A172 (cell line): ENCODE results near the gene TLR3. TPM values are rescaled to one million over a fixed set of nuclear protein-coding genes. Genes with fewer than 3 reads are reported as not detected.
"Not testable (repeated sequence)": the region's sequence is repeated elsewhere in the genome, so short reads cannot be mapped to it uniquely, and the experiment has no call there.

Source experiments
- DNase-seq: peaks from one replicate; pipeline ENCODE4 v3.0.0-alpha.2; 2015; ENCODE audit warnings: low spot score
- total RNA-seq: library from RNA; depleted of rRNA; stranded (reverse); fragments of >200 nt; shearing (Covaris generic); gene quantifications from 2 replicates; pipeline ENCODE4 v1.2.3, GENCODE V29; 2014; rRNA removed

The TLR3 gene
- 4.0 and 4.4 TPM in 2 replicates for total RNA-seq

DNA sequence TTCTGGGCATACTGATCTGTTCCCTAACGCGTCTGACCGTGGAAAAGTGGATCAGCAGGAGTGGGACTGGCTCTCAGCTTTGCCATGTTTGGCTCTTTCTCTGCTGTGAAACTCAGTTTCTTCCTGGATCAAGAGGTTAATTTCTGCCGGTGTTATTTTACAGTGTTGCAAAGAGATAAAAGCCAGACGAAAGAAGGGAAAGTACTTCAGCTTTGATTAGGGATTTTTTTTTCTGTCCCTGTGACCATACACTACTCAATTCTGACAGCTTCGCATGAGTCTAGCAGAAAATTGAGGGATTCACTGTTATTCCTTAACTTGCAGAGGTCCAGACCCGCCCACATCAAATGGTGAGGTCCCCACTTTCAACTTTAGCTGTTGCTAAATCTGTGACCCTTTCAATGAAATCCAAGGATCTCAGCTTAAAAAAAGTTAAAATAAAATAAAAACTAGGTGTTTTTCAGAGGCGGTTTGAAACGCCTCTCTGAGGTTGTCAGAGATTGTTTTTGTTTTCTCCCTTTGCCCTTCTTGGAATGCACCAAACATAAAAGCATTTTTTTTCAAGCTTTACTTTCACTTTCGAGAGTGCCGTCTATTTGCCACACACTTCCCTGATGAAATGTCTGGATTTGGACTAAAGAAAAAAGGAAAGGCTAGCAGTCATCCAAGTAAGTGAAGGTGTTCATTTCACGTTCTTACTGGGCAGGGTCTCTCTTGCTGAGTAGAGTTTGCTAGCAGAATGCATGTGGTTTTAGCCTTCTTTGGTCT, at the start of gene TLR3:
Gene TLR3 (plus strand): TSS at position 576 of the 768 bp plus-strand sequence. CDS start 7,464 bp downstream, outside the sequence.
- peak; percentile 13 for DNase-seq

GRCh38 chr4:186019269-186019668, 49.7 kb upstream of the TLR3 start:
- DNase-seq: no peak

DNA sequence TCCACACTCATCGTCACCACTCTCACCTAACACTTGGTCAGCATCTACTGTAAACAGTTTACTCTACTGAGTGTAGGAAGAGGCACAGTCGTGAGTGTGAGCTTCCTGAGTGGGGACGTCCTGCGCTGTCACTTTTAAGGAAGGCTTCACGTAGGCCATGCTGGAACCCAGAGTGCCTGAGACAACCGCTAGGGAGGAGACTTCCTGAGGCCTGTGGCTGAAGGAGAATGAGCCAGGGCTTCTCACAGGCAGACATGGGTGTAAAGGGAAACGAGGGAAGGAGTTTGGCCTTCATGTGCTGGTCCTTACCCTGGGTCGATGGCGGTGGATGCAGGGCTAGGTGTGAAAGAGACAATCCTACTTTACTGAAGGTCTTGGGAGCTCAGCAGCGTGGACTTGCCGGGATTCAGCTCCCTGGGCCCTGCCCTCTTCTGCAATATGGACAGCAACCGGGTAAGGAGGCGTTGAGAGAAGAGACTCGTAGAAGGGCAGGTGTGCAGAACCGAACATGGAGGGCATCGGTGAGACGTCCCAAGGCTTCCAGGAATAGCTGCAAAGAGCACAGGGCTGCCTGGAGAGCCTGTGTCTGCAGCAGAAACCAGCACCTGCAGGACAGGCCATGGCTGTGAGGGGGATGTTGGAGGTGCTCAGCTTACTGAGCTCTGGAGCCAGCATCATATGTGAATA, 48.7 kb upstream of the TLR3 start:
- no peak for DNase-seq

- DNase-seq: no peak
Observed at GRCh38 chr4:186020793-186021407, 48.1 kb upstream of the TLR3 start.

GRCh38 chr4:186021461-186022167, 47.3 kb upstream of the TLR3 start:
- no peak for DNase-seq

DNA sequence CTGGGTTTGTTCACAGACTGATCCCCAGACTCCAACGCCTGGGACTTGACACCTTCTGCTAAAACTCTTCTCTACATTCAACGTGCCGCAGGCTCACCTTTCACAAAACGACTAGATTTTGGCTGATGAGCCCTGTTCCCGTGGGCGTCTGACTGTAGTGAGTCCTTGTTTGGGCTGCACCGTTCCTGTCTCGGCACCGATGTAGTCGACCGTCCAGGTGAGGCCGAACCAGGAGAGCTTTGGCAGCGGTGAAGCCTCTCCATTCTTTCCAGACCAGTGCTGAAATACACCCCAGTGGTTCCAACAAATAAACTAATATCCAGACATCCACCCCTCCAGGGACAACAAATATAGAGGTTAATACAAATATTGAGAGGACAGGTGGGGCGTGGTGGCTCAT, 45.0 kb upstream of the TLR3 start:
- no peak for DNase-seq

- DNase-seq: no peak
Observed at GRCh38 chr4:186024637-186025407, 44.1 kb upstream of the TLR3 start.

- DNase-seq: no peak
Observed at GRCh38 chr4:186025408-186025690, 43.6 kb upstream of the TLR3 start.

DNA sequence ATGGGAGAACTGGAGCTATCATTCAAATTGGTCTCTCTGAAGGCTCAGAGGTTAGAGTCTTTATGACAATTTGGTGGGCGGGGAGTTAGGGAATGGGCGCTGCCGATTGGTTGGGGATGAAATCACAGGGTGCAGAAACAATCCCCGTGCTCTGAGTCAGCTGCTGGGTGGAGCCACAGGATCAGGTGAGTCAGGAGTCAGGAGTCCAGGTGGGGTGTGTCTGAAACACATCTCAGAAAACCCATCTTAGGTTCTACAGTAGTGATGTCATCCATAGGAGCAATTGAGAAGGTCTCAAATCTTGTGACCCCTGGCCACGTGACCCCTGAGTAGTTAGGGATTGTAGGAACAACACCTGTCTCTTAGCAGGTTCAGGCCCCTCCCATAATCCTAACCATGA, 41.6 kb upstream of the TLR3 start:
- no peak for DNase-seq

GRCh38 chr4:186029571-186030398, 39.2 kb upstream of the TLR3 start:
- DNase-seq: no peak

DNA sequence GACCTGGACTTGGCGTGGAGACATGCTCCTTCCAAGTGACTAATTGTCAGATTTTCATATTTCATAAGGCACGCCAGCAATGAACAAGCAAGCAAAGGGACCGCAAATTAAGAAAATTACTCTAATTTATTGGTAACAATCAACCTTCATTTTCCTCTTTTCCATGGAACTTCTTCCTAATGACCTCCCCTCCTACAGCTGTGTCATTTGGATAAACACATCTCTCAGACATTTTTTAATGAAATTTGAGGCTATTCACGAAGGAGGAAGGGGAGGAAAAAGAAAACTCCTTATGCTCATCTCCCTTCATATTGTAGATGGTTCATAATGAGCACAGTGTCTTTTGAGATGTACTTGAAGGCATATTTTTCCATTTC, 38.6 kb upstream of the TLR3 start:
- no peak for DNase-seq

DNA sequence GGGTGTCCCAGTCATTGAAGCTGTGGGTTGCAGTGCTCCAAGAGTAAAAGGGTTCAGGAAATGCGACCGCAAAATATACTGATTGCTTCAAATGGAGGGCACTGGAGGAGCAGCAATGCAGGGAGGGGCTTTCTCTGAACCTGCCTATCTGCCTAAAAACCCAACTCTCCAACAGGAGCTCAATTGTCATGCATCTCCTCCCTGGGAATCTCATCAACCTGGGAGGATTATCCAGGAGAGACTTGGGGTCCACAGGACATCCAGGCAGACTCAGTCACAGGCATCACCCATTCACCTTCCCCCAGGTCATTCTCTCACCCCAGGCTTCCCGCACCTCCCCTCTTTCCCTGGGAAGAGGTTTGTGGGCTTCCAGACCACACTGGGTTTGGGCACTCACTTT, 38.2 kb upstream of the TLR3 start:
- DNase-seq: no peak

DNA sequence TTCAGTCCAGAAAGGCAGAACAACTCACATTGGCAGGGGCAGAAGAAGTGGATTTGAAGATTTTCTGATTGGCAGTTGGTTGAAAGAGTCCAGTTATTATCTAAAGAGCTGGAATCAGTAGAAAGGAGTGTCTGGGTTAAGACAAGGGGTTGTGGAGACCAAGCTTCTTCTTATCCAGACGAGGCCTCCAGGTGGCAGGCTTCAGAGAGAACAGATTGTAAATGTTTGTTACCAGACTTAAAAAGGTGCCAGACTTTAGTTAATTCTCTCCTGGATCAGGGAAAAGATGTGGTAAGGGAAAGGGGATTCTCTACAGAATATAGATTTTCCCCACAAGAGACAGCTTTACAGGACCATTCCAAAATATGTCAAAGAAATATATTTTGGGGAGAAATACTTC, 36.7 kb upstream of the TLR3 start:
- DNase-seq: no peak

GRCh38 chr4:186033027-186033426, 35.9 kb upstream of the TLR3 start:
- no peak for DNase-seq

- DNase-seq: not testable (repeated sequence)
Observed at GRCh38 chr4:186034613-186035012, 34.3 kb upstream of the TLR3 start.

- no peak for DNase-seq
Observed at GRCh38 chr4:186036976-186037581, 31.9 kb upstream of the TLR3 start.

GRCh38 chr4:186037692-186038658, 31.0 kb upstream of the TLR3 start:
- DNase-seq: peak; percentile 62

- DNase-seq: no peak
Observed at GRCh38 chr4:186039697-186040096, 29.3 kb upstream of the TLR3 start.

DNA sequence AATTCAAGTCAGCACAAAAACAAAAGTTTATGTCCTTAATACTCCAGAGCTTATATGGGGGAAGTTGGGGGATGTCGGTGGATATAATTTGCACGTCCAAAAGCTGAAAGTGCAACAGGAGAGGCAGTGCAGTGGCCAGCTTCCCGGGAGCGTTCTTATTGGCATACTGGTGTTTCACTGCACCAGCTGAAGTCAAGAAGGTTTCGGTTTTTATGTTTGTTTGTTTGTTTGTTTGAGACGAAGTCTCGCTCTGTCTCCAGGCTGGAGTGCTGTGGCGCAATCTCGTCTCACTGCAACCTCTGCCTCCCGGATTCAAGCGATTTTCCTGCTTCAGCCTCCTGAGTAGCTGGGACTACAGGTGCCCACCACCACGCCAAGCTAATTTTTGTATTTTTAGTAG, 28.6 kb upstream of the TLR3 start:
- DNase-seq: no peak
